Esophagus squamous epithelium (tissue), 5 donors: ENCODE data around the gene MRAP2. TPM values are rescaled to one million over a fixed set of nuclear protein-coding genes. Genes with fewer than 3 reads are reported as not detected.

Experiments used
- DNase-seq: peaks from one replicate; lab custom pipeline; 2025; lab: John Stamatoyannopoulos, UW
- H3K27ac ChIP-seq, 4 donors: fragments of 200-600 bp; sonication (generic); one replicate each; pipeline ENCODE4 v1.5.1; 2016 to 2019; ENCODE audit warnings: mild to moderate bottlenecking in 1 of 4
- H3K27me3 ChIP-seq, 4 donors: fragments of 200-600 bp; sonication (generic); 1 replicate in 3 of 4; 2 replicates in 1 of 4; pipeline versions ENCODE4 v1.5.1 to v1.6.0; 2017 to 2021; ENCODE audit warnings: antibody characterized with exemption in 1 of 4
- H3K36me3 ChIP-seq, 3 donors: fragments of 200-600 bp; sonication (generic); one replicate each; pipeline ENCODE4 v1.5.1; 2016 to 2019
- H3K4me1 ChIP-seq, 3 donors: fragments of 200-600 bp; sonication (generic); one replicate each; pipeline ENCODE4 v1.5.1; 2017 to 2019
- H3K4me3 ChIP-seq, 4 donors: fragments of 200-600 bp; sonication (generic); 1 replicate in 3 of 4; 2 replicates in 1 of 4; pipeline ENCODE4 v1.5.1; 2016 to 2019; ENCODE audit warnings: mild to moderate bottlenecking in 2 of 4, moderate library complexity in 1 of 4
- H3K9me3 ChIP-seq, 3 donors: fragments of 200-600 bp; sonication (generic); one replicate each; pipeline ENCODE4 v1.5.1; 2016 to 2019
- CTCF ChIP-seq, 6 experiments: fragments of 450-650 bp in 4 of 6; fragments of 200-600 bp in 2 of 6; sonication (generic) in 2 of 6; IDR thresholded peaks; one replicate each; pipeline ENCODE4 v1.5.1; 2016 to 2019; ENCODE audit warnings: antibody characterized with exemption in 6 of 6, mild to moderate bottlenecking in 4 of 6, moderate library complexity in 4 of 6
- POLR2A ChIP-seq, 4 donors: fragments of 450-650 bp; IDR thresholded peaks; one replicate each; pipeline ENCODE4 v1.6.1; 2017; ENCODE audit warnings: antibody characterized with exemption in 4 of 4, mild to moderate bottlenecking in 4 of 4, moderate library complexity in 3 of 4
- WGBS, 2 donors: methylation state at CpG; one replicate each; pipeline ENCODE4 v1.1.5; 2018; 5-methylcytosine and 5-hydroxymethylcytosine counted together
- intact Hi-C: fragments of 100-400 bp; cut with DNase I; formaldehyde crosslinking; loops from one replicate; pipeline ENCODE4 v1.15.0; 2022
- total RNA-seq, 4 donors: library from RNA; depleted of rRNA; stranded (reverse); fragments of >200 nt; gene quantifications; one replicate each; pipeline ENCODE4 v1.1.0, GENCODE V29; 2016
- donor health status: DM: yes; HTN: yes; CAD: no.

The MRAP2 gene, protein sequence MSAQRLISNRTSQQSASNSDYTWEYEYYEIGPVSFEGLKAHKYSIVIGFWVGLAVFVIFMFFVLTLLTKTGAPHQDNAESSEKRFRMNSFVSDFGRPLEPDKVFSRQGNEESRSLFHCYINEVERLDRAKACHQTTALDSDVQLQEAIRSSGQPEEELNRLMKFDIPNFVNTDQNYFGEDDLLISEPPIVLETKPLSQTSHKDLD
- 1 to 10 TPM in 2 of 4 donors, under 1 TPM in 2; 0.70 to 5.4 (median 1.4) TPM for total RNA-seq

DNA sequence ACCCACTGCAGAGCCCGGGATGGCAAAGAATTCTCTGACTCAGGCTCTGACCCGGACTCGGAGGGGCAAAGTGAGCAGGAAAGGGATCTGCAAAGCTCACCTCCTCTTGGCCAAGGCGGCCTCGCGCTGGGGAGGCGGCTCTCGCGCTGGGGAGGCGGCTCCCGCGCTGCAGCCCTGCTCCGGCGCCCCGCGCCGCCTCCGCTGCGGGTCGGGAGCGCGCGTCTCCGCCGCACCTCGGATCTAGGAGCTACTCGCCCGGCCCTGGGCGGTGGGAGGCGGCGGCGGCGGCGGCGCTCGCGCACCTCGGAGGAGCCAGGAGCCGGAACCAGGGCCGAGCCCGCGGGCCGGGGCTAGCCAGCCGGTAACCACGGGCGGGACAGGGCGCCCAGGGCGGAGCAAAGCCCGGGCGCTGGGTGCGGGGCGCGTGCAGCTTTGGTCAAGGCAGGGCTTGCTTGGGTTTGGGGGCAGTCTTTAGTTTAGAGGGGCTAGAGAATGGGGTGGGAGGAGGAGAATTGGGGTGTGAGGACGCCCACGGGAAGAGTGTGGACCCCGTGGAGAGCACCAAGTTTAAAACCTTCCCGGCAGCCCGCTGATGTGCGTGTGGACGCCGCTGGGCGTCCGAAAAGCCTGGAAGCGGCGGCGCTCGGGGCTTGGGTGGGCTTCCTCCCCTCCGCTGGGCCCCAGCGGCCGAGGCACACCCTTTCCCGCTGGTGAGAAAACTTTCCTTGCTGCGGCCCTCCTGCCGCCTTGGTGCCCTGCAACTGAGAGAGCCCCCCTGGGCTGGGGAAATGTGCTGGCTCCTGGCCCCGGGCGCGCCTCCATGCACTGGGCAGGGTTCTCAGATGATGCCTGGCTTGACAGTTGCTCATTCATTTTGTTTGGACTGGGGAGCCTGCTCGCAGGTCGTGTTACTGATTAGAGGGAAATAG, at the start of gene MRAP2:
Gene MRAP2 (plus strand): TSS at position 250 of the 929 bp plus-strand sequence. CDS start 21,547 bp downstream, outside the sequence.
- no peak for DNase-seq
- H3K36me3 ChIP-seq, result no peaks in the 10 kb centered on the region
- peak within 1 kb of the TSS; percentile 14 to 38 (median 26) for H3K27ac ChIP-seq
- peaks cover 0 to 20% (median 4%) of the 10 kb centered on the region in 3 donors for H3K4me1 ChIP-seq
- H3K9me3 ChIP-seq, result no peaks in the 10 kb centered on the region
- H3K4me3 ChIP-seq, result peak within 1 kb of the TSS; percentile 53 to 79 (median 58)
- WGBS, 2 donors, result 0% methylated on average over 3 of the region's 78 CpGs; no CpG with 5 or more reads in 1 of the 2 donors
- TF ChIP-seq CTCF (IDR thresholded peaks at IDR 0.05) (no peak), POLR2A (IDR thresholded peaks at IDR 0.05) (no peak)
- H3K27me3 ChIP-seq, result peaks cover 0 to 32% (median 0%) of the 10 kb centered on the region in 4 donors
- intact Hi-C loops, result no loop called here

GRCh38 chr6:83984411-83984810, 49.2 kb upstream of the MRAP2 start:
- no peaks in the 10 kb centered on the region for H3K27me3 ChIP-seq
- H3K27ac ChIP-seq, result no peak overlapping the region
- intact Hi-C loops, result no loop called here
- H3K4me1 ChIP-seq, result no peaks in the 10 kb centered on the region
- no peak for DNase-seq
- 88 to 95% methylated on average over 1 of the region's 1 CpG for WGBS, 2 donors
- H3K9me3 ChIP-seq, result no peaks in the 10 kb centered on the region
- no peaks in the 10 kb centered on the region for H3K36me3 ChIP-seq
- TF ChIP-seq POLR2A (IDR thresholded peaks at IDR 0.05) (no peak), CTCF (IDR thresholded peaks at IDR 0.05) (no peak)
- no peak overlapping the region for H3K4me3 ChIP-seq

DNA sequence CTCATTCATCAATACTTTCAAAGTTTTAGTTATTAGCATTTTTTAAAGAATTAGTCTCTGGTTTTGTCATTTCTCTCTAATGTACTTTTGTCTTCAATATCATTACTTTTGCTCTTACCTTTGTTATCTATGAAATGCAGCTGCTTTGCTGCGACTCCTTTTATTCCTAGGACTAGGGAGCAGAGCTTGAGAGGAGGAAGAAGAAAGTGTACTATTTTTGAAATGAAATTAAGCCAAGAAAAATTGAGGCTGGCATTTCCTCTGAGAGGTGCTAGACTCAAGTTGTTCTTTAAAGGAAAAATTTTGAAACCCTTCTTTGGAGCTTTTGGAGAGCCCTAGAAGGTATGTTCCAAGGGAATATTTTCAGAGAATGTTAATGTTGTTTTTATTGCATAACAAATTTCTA, 48.3 kb upstream of the MRAP2 start:
- no peak overlapping the region for H3K27ac ChIP-seq
- DNase-seq, result no peak
- WGBS, 2 donors, result 75 to 93% methylated on average over 1 of the region's 1 CpG
- H3K4me3 ChIP-seq, result no peak overlapping the region
- TF ChIP-seq CTCF (IDR thresholded peaks at IDR 0.05), result no peak
- TF ChIP-seq POLR2A (IDR thresholded peaks at IDR 0.05), result no peak
- intact Hi-C loops, result no loop called here
- H3K36me3 ChIP-seq, result no peaks in the 10 kb centered on the region
- H3K27me3 ChIP-seq, result no peaks in the 10 kb centered on the region
- H3K9me3 ChIP-seq, result no peaks in the 10 kb centered on the region
- H3K4me1 ChIP-seq, result no peaks in the 10 kb centered on the region

DNA sequence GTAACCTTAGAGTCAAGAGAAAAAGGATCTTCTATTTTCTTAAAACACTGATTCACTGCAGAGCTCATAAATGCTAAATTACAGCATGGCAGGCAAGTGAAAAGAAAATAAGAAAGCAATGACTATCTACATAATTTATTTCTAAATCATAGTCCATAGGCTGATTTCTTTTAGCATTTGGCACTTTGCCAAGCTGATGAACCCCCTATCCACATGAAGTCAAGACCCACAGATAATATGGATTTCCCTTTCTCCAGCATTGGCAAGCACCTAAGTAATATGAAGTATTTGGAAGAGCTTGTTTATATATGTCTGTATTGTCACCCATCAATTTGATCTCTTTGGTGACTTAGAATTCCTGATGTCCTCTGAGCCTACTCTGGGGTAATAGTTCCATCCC, 47.9 kb upstream of the MRAP2 start:
- no peak overlapping the region for H3K4me3 ChIP-seq
- intact Hi-C loops, result no loop called here

More for the DNA sequence above, 47.9 kb upstream of the MRAP2 start:
- H3K27ac ChIP-seq, result no peak overlapping the region
- H3K27me3 ChIP-seq, result no peaks in the 10 kb centered on the region
- H3K9me3 ChIP-seq, result no peaks in the 10 kb centered on the region
- no peaks in the 10 kb centered on the region for H3K36me3 ChIP-seq
- H3K4me1 ChIP-seq, result no peaks in the 10 kb centered on the region
- no peak for DNase-seq
- no peak for TF ChIP-seq CTCF (IDR thresholded peaks at IDR 0.05)
- TF ChIP-seq POLR2A (IDR thresholded peaks at IDR 0.05), result no peak
